ENCODE data around the gene SPATA31E1. TPM values are rescaled to one million over a fixed set of nuclear protein-coding genes. Genes with fewer than 3 reads are reported as not detected.
A peak's percentile ranks its signal among the peaks of the same experiment; 100 is the strongest.
"Not testable (repeated sequence)": the region's sequence is repeated elsewhere in the genome, so short reads cannot be mapped to it uniquely, and the experiment has no call there.

The SPATA31E1 gene
- total RNA-seq, result not detected

DNA sequence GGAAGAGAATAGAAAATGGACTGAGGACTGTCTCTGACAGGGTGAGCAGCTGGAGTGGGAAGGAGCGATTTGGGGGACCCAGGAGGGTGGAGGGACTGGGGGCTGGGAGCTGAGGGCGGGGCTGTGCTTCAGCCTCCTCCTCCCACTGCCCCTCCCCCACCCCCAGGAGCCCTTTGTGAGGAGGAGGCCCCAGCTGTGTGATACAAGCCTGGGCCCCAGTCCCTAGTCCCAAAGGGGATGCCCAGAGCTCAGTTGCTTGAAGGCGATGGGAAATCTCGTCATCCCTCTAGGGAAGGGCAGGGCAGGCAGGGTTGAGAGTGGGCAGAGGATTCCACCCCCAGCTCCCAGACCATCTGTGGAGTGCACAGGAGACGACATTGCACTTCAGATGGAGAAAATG, at the start of gene SPATA31E1:
Gene SPATA31E1, plus strand, starts transcription at position 251 of the 400 bp plus-strand sequence. Its CDS starts 15 bp downstream, at position 266.
- intact Hi-C loops (cut with DNase I, micrococcal nuclease), result no loop called here
- DNase-seq (no peak), ATAC-seq (no peak)
- Mint-ChIP-seq H3K9me3 (ENCODE audit: low read depth) (no peaks in the 10 kb centered on the region), H3K27me3 (no peaks in the 10 kb centered on the region), H3K36me3 (ENCODE audit: low read depth) (no peaks in the 10 kb centered on the region), H3K4me3 (no peak within 1 kb of the TSS), H3K27ac (no peak within 1 kb of the TSS), H3K4me1 (peaks cover 11% of the 10 kb centered on the region)
- ChIA-PET POLR2A (no interaction called here), CTCF (no interaction called here)

- CTCF ChIA-PET, result interaction anchor here (0.8 to 1.6 kb wide), 2 partner anchors 17 to 114 kb away, joined by 3 read pairs; no protein-coding TSS in a partner anchor
- no peak for ATAC-seq
- intact Hi-C loops (cut with DNase I, micrococcal nuclease), result loop anchor here in 1 of 2 experiments (5.0 kb wide), 1 partner anchor 157 kb away; no protein-coding TSS in a partner anchor
These were observed 48.3 kb upstream of the SPATA31E1 start for GRCh38 chr9:87834357-87834756.

GRCh38 chr9:87836536-87836935, 46.1 kb upstream of the SPATA31E1 start:
- Mint-ChIP-seq H3K27me3 (no peaks in the 10 kb centered on the region), H3K4me3 (no peak overlapping the region), H3K27ac (no peak overlapping the region), H3K9me3 (ENCODE audit: low read depth) (no peaks in the 10 kb centered on the region), H3K36me3 (ENCODE audit: low read depth) (no peaks in the 10 kb centered on the region), H3K4me1 (no peaks in the 10 kb centered on the region)
- DNase-seq, result no peak
- no peak for ATAC-seq
- ChIA-PET POLR2A (no interaction called here), CTCF (no interaction called here)
- intact Hi-C loops (cut with DNase I, micrococcal nuclease), result no loop called here

More at GRCh38 chr9:87834357-87834756, 48.3 kb upstream of the SPATA31E1 start:
- Mint-ChIP-seq H3K36me3 (ENCODE audit: low read depth) (no peaks in the 10 kb centered on the region), H3K9me3 (ENCODE audit: low read depth) (no peaks in the 10 kb centered on the region), H3K4me1 (peaks cover 10% of the 10 kb centered on the region), H3K4me3 (no peak overlapping the region), H3K27ac (no peak overlapping the region), H3K27me3 (no peaks in the 10 kb centered on the region)
- POLR2A ChIA-PET, result no interaction called here
- DNase-seq, result peak; percentile 27

DNA sequence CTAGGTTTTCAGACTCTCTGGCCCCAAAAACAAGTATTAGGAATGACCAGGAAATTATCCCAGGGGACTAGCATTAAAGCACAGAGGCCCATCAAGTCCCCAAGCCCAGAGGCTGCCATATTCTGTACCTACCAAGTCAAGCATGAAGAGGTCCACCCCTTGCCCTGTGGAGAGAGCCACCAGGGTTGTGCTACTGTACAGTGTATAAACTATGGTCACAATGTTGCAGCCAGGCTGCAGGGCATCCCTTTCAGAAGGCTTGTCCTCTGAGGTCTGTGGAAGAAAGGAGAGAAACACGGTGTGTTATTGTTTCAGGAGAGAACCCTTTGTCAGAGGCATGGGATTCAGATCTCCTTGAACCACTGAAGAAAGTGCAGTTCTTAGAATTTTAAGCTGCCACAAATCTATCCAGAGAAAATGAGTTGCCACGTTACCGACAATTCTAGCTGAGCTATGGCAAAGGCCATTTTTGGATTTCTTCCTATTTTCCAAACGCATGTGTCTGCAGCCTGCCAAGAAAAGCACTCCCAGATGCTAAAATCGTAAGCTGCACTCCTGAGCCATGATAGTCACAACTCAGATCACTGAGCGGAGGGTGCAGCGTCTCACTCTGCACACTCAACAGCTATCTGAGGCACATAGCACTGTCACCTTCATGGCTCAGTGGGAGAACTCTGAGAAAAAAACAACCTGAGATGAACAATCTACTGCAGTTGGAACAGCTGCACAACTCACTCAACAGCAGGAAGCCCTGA, 45.5 kb upstream of the SPATA31E1 start:
- no peaks in the 10 kb centered on the region for H3K9me3 Mint-ChIP-seq (ENCODE audit: low read depth)
- CTCF ChIA-PET, result no interaction called here
- H3K27me3 Mint-ChIP-seq, result no peaks in the 10 kb centered on the region
- DNase-seq (no peak), ATAC-seq (no peak)
- no peak overlapping the region for H3K4me3 Mint-ChIP-seq
- no peak overlapping the region for H3K27ac Mint-ChIP-seq
- intact Hi-C loops (cut with DNase I, micrococcal nuclease), result no loop called here
- H3K4me1 Mint-ChIP-seq, result no peaks in the 10 kb centered on the region
- POLR2A ChIA-PET, result no interaction called here
- H3K36me3 Mint-ChIP-seq (ENCODE audit: low read depth), result no peaks in the 10 kb centered on the region

DNA sequence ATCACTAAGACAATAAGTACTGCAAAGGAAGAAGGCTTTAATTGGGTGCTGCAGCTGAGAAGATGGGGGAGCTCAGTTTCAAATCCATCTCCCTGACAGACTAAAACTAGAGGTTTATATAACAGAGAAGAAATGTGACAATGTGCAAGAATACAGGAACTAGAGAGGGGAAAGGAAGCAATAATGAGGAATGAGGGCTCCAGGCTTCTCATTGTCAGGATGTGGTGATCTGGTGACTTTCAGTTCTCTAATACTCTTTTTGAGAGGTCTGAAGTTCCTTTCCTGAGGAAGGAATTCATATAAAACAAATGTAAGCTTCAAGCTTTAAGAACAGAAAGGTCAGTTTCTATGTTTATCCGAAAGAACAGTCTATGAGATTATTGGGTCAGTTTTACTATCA, 42.5 kb upstream of the SPATA31E1 start:
- no peak for DNase-seq
- H3K27ac Mint-ChIP-seq, result no peak overlapping the region
- H3K36me3 Mint-ChIP-seq (ENCODE audit: low read depth), result no peaks in the 10 kb centered on the region
- POLR2A ChIA-PET, result no interaction called here
- CTCF ChIA-PET, result no interaction called here
- intact Hi-C loops (cut with DNase I, micrococcal nuclease), result no loop called here
- H3K4me1 Mint-ChIP-seq, result no peaks in the 10 kb centered on the region
- no peaks in the 10 kb centered on the region for H3K27me3 Mint-ChIP-seq
- ATAC-seq, result no peak
- H3K4me3 Mint-ChIP-seq, result no peak overlapping the region
- no peaks in the 10 kb centered on the region for H3K9me3 Mint-ChIP-seq (ENCODE audit: low read depth)

GRCh38 chr9:87842878-87843585, 39.6 kb upstream of the SPATA31E1 start:
- Mint-ChIP-seq H3K4me3 (no peak overlapping the region), H3K36me3 (ENCODE audit: low read depth) (no peaks in the 10 kb centered on the region), H3K27ac (no peak overlapping the region), H3K4me1 (peaks cover 2% of the 10 kb centered on the region), H3K27me3 (peaks cover 2% of the 10 kb centered on the region), H3K9me3 (ENCODE audit: low read depth) (no peaks in the 10 kb centered on the region)
- DNase-seq (no peak), ATAC-seq (no peak)
- intact Hi-C loops (cut with DNase I, micrococcal nuclease), result no loop called here
- POLR2A ChIA-PET, result no interaction called here
- CTCF ChIA-PET, result no interaction called here

- ATAC-seq (no peak), DNase-seq (no peak)
- Mint-ChIP-seq H3K27ac (no peak overlapping the region), H3K27me3 (peaks cover 4% of the 10 kb centered on the region), H3K36me3 (ENCODE audit: low read depth) (no peaks in the 10 kb centered on the region), H3K4me1 (peaks cover 2% of the 10 kb centered on the region), H3K4me3 (no peak overlapping the region), H3K9me3 (ENCODE audit: low read depth) (no peaks in the 10 kb centered on the region)
- intact Hi-C loops (cut with DNase I, micrococcal nuclease), result no loop called here
- ChIA-PET CTCF (no interaction called here), POLR2A (no interaction called here)
These were observed 38.2 kb upstream of the SPATA31E1 start for GRCh38 chr9:87844506-87844905.

GRCh38 chr9:87847817-87848216, 34.9 kb upstream of the SPATA31E1 start:
- H3K4me1 Mint-ChIP-seq; CTCF ChIA-PET; DNase-seq; H3K27me3 Mint-ChIP-seq; POLR2A ChIA-PET; H3K9me3 Mint-ChIP-seq (ENCODE audit: low read depth); intact Hi-C loops (cut with DNase I, micrococcal nuclease); H3K27ac Mint-ChIP-seq; H3K36me3 Mint-ChIP-seq (ENCODE audit: low read depth); ATAC-seq; H3K4me3 Mint-ChIP-seq: not testable (repeated sequence)

- peaks cover 4% of the 10 kb centered on the region for H3K27me3 Mint-ChIP-seq
- ATAC-seq (no peak), DNase-seq (no peak)
- ChIA-PET POLR2A (no interaction called here), CTCF (no interaction called here)
- no peaks in the 10 kb centered on the region for H3K9me3 Mint-ChIP-seq (ENCODE audit: low read depth)
- H3K4me1 Mint-ChIP-seq, result peaks cover 2% of the 10 kb centered on the region
- intact Hi-C loops (cut with DNase I, micrococcal nuclease), result no loop called here
- H3K4me3 Mint-ChIP-seq, result no peak overlapping the region
- H3K36me3 Mint-ChIP-seq (ENCODE audit: low read depth), result no peaks in the 10 kb centered on the region
- H3K27ac Mint-ChIP-seq, result no peak overlapping the region
These were observed 33.4 kb upstream of the SPATA31E1 start for GRCh38 chr9:87849144-87849758.

DNA sequence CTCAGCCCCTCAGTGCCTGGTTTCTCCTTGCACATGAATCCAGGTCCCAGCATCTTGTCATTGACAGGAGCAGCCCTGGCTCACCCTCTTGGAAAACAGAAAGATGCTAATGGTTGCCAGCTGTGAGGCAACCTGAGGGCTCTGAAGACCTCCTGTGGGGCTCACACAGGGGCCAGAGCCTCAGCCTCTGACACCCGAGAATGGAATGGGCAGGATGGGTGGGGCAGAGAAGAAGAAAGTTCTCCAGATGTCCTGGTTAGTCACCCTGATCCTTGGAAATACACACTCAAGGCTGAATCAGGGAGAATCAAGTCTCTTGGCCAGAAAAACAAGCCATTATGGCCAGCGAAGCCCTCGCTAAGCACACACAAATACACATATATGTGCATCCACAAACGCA, 32.3 kb upstream of the SPATA31E1 start:
- Mint-ChIP-seq H3K4me1 (peaks cover 2% of the 10 kb centered on the region), H3K27me3 (peaks cover 4% of the 10 kb centered on the region), H3K9me3 (ENCODE audit: low read depth) (no peaks in the 10 kb centered on the region), H3K36me3 (ENCODE audit: low read depth) (no peaks in the 10 kb centered on the region), H3K27ac (no peak overlapping the region), H3K4me3 (no peak overlapping the region)
- ATAC-seq (no peak), DNase-seq (no peak)
- intact Hi-C loops (cut with DNase I, micrococcal nuclease), result no loop called here
- ChIA-PET POLR2A (no interaction called here), CTCF (no interaction called here)

- intact Hi-C loops (cut with DNase I, micrococcal nuclease); DNase-seq; H3K27me3 Mint-ChIP-seq; H3K4me3 Mint-ChIP-seq; H3K9me3 Mint-ChIP-seq (ENCODE audit: low read depth); ATAC-seq; H3K27ac Mint-ChIP-seq; H3K4me1 Mint-ChIP-seq; CTCF ChIA-PET; POLR2A ChIA-PET; H3K36me3 Mint-ChIP-seq (ENCODE audit: low read depth): not testable (repeated sequence)
These were observed 31.5 kb upstream of the SPATA31E1 start for GRCh38 chr9:87851186-87851585.

DNA sequence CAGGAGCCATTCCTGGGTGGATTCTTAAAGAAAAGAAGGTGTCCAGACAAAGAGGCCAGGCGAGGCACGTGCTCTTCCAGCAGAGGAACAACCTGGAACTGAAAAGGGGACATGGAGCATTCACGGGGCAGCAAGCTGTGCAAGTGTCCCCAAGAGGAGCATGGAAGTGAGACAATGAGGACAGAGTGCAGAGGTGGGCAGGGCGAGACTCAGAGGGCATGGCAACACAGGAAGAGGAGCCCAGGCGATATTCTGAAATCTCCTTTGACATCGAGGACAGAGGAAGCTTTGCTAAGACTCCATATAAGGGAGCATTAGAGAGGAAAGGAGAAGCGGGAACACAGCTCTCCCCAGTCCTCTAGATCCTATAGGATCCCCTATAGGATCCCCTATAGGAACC, 29.4 kb upstream of the SPATA31E1 start:
- Mint-ChIP-seq H3K36me3 (ENCODE audit: low read depth) (no peaks in the 10 kb centered on the region), H3K27ac (no peak overlapping the region)
- intact Hi-C loops (cut with DNase I, micrococcal nuclease), result no loop called here

More for the DNA sequence above, 29.4 kb upstream of the SPATA31E1 start:
- Mint-ChIP-seq H3K4me3 (no peak overlapping the region), H3K9me3 (ENCODE audit: low read depth) (no peaks in the 10 kb centered on the region), H3K4me1 (no peaks in the 10 kb centered on the region), H3K27me3 (peaks cover 2% of the 10 kb centered on the region)
- ATAC-seq, result no peak
- POLR2A ChIA-PET, result no interaction called here
- CTCF ChIA-PET, result no interaction called here
- no peak for DNase-seq
